ENCODE results near the gene SGPP2.
"Not testable (repeated sequence)": the region's sequence is repeated elsewhere in the genome, so short reads cannot be mapped to it uniquely, and the experiment has no call there.

The SGPP2 gene

GRCh38 chr2:222424276-222424728 is at the start of gene SGPP2:
TSS of gene SGPP2 (plus strand) at chr2:222424543. CDS start at chr2:222424603, 60 bp downstream.
- TF ChIP-seq POLR2A (IDR thresholded peaks at IDR 0.05; ENCODE audit: low read length) (no peak), GATA1 (IDR thresholded peaks at IDR 0.05; ENCODE audit: low read depth, low read length) (no peak)
- DNase-seq: no peak

GRCh38 chr2:222375798-222376197 is 48.5 kb upstream of the SGPP2 start:
- TF ChIP-seq GATA1 (IDR thresholded peaks at IDR 0.05; ENCODE audit: low read depth, low read length): no peak
- no peak for TF ChIP-seq POLR2A (IDR thresholded peaks at IDR 0.05; ENCODE audit: low read length)
- no peak for DNase-seq

DNA sequence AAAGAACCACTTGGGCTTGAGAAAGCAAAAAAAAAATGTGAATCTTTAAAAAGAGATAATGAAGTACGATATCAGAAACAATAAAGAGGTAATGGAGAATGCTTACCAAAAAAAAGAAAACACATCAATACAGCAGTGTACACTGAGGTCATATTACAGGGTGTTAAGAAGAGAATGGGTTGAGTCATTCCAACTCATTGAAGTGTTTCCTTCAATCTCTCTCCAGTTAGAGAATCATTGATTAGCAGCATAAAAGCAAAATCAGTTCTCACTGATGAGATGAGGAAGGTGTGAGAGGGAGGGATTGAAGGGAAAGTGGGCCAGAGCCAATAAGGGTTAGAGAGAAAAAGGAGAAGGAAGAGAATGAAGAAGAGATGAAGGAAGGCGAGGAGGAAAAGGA is 43.9 kb upstream of the SGPP2 start:
- TF ChIP-seq GATA1 (IDR thresholded peaks at IDR 0.05; ENCODE audit: low read depth, low read length) (no peak), POLR2A (IDR thresholded peaks at IDR 0.05; ENCODE audit: low read length) (no peak)
- DNase-seq: no peak

GRCh38 chr2:222381566-222381965 is 42.8 kb upstream of the SGPP2 start:
- TF ChIP-seq POLR2A (IDR thresholded peaks at IDR 0.05; ENCODE audit: low read length) (no peak), GATA1 (IDR thresholded peaks at IDR 0.05; ENCODE audit: low read depth, low read length) (no peak)
- no peak for DNase-seq

DNA sequence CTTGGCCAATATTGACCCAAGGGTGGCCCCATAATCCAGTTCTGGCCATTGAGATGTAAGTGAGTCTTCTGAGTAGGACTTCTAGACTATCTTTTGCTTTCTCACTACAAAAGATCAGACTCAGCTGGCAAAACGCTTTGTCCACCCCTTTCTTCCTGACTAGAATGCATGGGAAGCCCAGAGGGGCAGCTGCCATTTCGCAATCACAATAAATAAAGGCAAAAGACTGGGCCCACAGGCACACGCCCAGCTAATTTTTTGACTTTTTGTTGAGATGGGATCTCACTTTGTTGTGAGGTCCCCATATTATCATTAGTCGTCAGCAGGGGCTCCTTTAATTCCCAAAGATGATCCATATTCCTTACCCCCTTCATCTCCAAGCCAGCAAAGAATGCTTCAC is 41.1 kb upstream of the SGPP2 start:
- no peak for DNase-seq
- TF ChIP-seq POLR2A (IDR thresholded peaks at IDR 0.05; ENCODE audit: low read length): no peak
- TF ChIP-seq GATA1 (IDR thresholded peaks at IDR 0.05; ENCODE audit: low read depth, low read length): no peak

DNA sequence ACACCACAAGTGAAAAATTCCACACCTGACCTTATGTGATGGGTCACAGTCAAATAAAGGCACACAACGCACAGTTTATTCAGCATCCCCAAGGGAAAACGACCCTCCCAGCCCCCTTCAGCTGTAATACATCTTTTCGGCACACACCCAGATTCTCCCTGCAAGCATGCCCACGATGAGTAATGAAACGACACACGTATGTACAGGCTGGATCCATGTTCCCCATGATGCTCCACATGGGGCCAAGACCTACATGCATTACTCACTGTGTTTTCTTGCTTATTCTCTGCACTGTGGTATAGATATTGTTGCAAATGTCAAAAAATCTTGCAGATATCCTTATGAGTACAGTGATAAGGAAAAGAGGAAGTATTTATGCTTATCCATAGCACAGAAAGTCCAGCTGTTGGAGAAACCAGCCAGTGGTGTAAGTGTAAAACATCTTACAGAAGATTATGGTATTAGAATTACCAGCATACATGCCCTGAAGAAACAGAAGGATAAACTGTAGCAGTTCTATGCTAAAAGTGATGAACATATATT is 32.5 kb upstream of the SGPP2 start:
- no peak for DNase-seq
- TF ChIP-seq GATA1 (IDR thresholded peaks at IDR 0.05; ENCODE audit: low read depth, low read length): no peak

GRCh38 chr2:222393733-222394267 is 30.5 kb upstream of the SGPP2 start:
- TF ChIP-seq POLR2A (IDR thresholded peaks at IDR 0.05; ENCODE audit: low read length): no peak
- no peak for TF ChIP-seq GATA1 (IDR thresholded peaks at IDR 0.05; ENCODE audit: low read depth, low read length)
- DNase-seq: no peak

DNA sequence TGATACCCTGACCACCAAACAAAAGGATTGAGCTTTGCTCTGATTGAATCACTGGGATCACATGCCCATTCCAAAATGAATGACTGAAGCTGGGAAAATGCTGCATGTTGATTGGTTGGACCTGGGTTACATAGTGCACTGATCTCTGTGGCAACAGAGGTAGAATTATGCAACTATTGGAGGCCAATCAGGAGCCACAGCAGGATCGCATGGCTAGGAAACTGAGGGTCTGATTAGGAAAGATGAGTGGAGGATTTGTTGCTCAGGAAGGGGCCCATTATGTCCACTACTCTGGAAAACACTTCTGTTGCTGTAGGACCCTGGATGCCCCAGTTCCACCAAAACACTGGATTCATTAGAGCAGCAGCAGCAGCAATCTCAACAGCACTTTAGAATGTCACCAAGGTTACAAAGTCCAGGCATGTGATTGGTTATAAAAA is 25.9 kb upstream of the SGPP2 start:
- no peak for DNase-seq
- no peak for TF ChIP-seq GATA1 (IDR thresholded peaks at IDR 0.05; ENCODE audit: low read depth, low read length)
- no peak for TF ChIP-seq POLR2A (IDR thresholded peaks at IDR 0.05; ENCODE audit: low read length)

DNA sequence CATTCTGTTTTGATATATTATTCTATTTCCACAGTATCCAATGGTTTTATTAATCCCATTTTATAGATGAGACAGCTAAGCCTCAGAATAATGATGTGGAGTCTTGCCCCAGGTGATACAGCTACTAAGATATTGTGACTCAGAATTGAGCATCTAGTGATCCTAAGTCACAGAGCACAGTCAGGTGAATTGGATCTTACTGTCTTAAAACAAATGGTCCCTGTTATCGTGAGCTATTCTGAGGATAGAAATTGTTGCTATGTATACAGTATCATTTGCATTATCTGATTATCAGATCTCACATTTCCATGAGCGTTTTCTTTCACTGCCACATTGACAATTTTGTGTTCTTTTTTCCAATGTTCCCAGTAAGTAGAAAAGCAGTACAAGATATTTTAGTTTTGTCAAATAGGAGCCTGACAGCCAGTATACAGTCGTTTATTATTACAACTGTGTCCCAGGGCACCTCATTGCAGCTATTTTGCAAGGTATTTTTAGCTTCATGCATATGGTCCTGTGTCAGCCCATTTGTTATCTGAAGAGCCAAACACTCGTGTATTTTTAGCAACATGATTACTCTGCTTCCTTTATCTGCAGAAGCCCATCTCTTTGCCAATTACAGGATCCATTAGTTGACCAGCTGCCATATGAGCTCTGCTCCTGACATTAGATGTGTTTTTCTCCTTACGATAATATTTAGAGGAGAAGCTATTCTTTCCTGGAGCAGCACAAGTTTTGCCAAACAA is 25.1 kb upstream of the SGPP2 start:
- TF ChIP-seq POLR2A (IDR thresholded peaks at IDR 0.05; ENCODE audit: low read length): no peak
- TF ChIP-seq GATA1 (IDR thresholded peaks at IDR 0.05; ENCODE audit: low read depth, low read length): no peak

DNA sequence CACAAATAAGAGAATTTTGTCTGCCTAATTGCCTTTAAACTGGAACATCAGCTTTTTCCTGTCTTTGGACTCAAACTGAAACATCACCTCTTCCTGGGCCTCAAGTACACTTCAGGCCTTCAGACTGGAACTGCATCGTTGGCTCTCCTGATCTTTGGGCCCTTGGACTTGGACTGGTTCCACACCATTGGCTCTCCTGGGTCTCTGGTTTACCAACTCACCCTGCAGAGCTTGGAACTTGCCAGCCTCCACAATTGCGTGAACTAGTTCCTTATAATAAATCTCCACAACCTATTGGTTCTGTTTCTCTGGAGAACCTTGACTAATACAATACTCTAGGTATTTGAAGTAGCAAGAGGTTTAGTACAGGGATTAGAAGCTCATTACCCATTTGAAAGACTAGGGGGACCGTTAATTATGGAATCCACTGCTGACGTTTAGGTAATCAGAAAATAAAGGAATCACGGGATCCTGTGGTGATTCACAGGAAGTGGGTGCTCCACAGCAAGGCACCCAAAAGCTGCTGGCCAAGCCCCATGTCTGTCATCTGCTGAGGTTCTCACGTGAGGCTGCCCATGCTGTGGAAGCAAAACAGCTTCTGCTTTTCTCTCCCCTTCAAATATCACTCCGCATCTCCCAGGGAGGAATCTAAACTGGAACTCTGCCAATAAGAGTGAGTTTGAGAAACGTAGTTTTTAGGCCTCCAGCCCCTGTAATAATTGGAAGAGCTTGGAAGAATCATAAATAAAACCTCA is 20.0 kb upstream of the SGPP2 start:
- peak in 1 of 2 experiments; percentile 5 for DNase-seq
- TF ChIP-seq GATA1 (IDR thresholded peaks at IDR 0.05; ENCODE audit: low read depth, low read length) (no peak), POLR2A (IDR thresholded peaks at IDR 0.05; ENCODE audit: low read length) (no peak)

More for the DNA sequence above, 25.1 kb upstream of the SGPP2 start:
- no peak for DNase-seq

DNA sequence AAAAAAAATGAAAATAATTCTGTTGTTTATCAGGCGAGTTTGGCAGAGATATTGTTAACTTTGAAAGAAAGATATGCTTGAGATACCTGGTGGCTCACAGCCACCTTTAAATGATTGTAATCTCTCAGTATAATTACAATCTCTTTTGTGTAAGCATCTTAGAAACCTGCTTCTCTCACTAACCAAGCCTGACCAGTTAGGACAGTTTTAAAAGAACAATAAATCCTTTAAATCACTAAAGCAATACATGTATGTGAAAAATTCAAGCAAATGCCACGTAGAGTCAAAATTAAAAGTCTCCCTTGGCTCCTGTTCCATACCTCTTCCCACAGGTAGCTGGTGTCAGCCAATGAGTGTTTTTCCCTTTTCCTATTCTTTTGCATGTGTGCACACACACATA is 15.7 kb upstream of the SGPP2 start:
- no peak for TF ChIP-seq POLR2A (IDR thresholded peaks at IDR 0.05; ENCODE audit: low read length)
- TF ChIP-seq GATA1 (IDR thresholded peaks at IDR 0.05; ENCODE audit: low read depth, low read length): no peak
- no peak for DNase-seq

DNA sequence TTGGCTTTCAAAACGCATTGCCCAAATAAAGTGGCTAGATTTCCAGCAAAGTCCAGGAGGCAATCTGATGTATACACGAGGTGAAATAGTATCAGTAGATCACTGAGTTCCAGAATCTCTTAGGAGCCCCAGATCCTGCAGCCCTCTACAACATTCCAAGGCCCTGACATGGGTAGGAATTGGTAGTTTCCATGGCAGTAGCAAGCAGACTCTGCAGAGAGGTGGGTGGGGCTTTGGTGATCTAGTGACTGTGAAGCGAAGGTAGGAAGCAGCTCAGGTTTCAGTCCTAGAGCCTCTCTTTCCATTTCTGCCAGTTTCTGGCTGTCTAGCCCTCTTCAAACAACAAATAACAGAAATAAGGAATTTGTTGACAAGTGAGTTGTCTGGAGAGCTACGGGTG is 13.8 kb upstream of the SGPP2 start:
- DNase-seq: no peak
- TF ChIP-seq GATA1 (IDR thresholded peaks at IDR 0.05; ENCODE audit: low read depth, low read length) (no peak), POLR2A (IDR thresholded peaks at IDR 0.05; ENCODE audit: low read length) (no peak)

DNA sequence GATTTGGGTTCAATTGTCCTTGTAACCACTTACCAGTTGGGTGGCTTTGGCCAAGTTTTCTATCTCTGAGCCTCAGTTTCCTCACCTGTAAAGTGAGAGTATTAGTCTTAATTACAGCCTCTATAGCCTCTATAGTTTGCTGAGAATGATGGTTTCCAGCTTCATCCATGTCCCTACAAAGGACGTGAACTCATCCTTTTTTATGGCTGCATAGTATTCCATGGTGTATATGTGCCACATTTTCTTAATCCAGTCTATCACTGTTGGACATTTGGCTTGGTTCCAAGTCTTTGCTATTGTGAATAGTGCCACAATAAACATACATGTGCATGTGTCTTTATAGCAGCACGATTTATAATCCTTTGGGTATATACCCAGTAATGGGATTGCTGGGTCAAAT is 12.0 kb upstream of the SGPP2 start:
- DNase-seq: not testable (repeated sequence)

DNA sequence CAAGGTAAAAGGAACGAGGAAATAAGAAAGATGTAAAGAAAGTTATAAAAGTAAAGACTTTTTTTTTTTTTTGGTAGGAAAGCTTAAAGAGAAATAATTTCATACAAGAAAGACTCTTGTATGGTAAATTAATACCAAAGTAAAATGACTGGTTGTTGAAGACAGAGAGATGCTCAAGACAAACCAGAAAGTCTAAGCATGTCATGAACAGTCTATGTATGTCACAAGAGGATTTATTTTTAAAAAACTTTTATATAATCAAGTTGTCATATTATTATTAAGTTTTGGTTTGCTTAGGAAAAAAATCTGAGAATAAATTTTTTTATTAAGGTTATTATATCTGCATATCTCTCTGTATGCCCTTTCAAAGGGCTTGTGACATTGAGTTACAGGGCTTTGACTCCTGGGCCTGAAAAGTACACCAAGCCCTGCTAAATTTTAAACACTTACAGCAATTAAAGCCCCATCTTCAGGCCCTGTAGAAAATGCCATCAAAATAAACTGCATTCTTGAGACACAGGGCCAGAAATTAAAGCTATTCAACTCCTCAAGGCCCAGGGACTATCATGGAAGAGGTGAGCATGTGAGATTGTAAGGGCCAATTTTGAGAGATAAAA is 10.9 kb upstream of the SGPP2 start:
- TF ChIP-seq POLR2A (IDR thresholded peaks at IDR 0.05; ENCODE audit: low read length) (no peak), GATA1 (IDR thresholded peaks at IDR 0.05; ENCODE audit: low read depth, low read length) (no peak)
- DNase-seq: no peak
